H9 (cell line): ENCODE data around the gene CAMTA1. TPM values are rescaled to one million over a fixed set of nuclear protein-coding genes. Genes with fewer than 3 reads are reported as not detected.
A peak's percentile ranks its signal among the peaks of the same experiment; 100 is the strongest.

Experiments
- DNase-seq: peaks from one replicate; pipeline ENCODE4 v3.0.0-alpha.2; 2017
- H2AFZ ChIP-seq: one replicate; pipeline ENCODE4 v1.6.1; 2013; ENCODE audit warnings: mild to moderate bottlenecking, low read length, control low read depth, moderate library complexity
- H2AK5ac ChIP-seq: 2 replicates; pipeline ENCODE4 v1.6.1; 2013; ENCODE audit warnings: low read length, control low read depth, mixed read lengths; ENCODE audit not compliant: insufficient read length
- H2BK120ac ChIP-seq: one replicate; pipeline ENCODE4 v1.6.1; 2013; ENCODE audit warnings: low read depth, mild to moderate bottlenecking, low read length, control low read depth, inconsistent platforms; ENCODE audit not compliant: poor library complexity, severe bottlenecking
- H2BK12ac ChIP-seq: 2 replicates; pipeline ENCODE4 v1.6.1; 2013; ENCODE audit warnings: low read length, control low read depth, mixed read lengths, low read depth; ENCODE audit not compliant: insufficient read length
- H2BK15ac ChIP-seq: 2 replicates; pipeline ENCODE4 v1.6.1; 2013; ENCODE audit warnings: low read depth, low read length, control low read depth
- H2BK20ac ChIP-seq: one replicate; pipeline ENCODE4 v1.6.1; 2013; ENCODE audit warnings: low read depth, mild to moderate bottlenecking, low read length, control low read depth, inconsistent platforms; ENCODE audit not compliant: poor library complexity, severe bottlenecking
- H2BK5ac ChIP-seq: 2 replicates; pipeline ENCODE4 v1.6.1; 2013; ENCODE audit warnings: low read length, control low read depth, mixed read lengths; ENCODE audit not compliant: insufficient read length
- H3K14ac ChIP-seq: 2 replicates; pipeline ENCODE4 v1.6.1; 2013; ENCODE audit warnings: low read length, control low read depth; ENCODE audit not compliant: insufficient read depth
- H3K18ac ChIP-seq: 2 replicates; pipeline ENCODE4 v1.6.1; 2013; ENCODE audit warnings: low read depth, mild to moderate bottlenecking, mixed read lengths, low read length, control low read depth; ENCODE audit not compliant: insufficient read length
- H3K23ac ChIP-seq: 2 replicates; pipeline ENCODE4 v1.6.1; 2013; ENCODE audit warnings: low read length, control low read depth, mixed read lengths, low read depth; ENCODE audit not compliant: insufficient read length
- H3K23me2 ChIP-seq: 2 replicates; pipeline ENCODE4 v1.6.1; 2013; ENCODE audit warnings: low read depth, mild to moderate bottlenecking, mixed read lengths, low read length, control low read depth; ENCODE audit not compliant: insufficient read length, poor library complexity, severe bottlenecking
- H3K27ac ChIP-seq: 2 replicates; pipeline ENCODE4 v1.5.1; 2013; ENCODE audit warnings: low read length, control low read depth, mixed read lengths, low read depth; ENCODE audit not compliant: insufficient read length
- H3K27me3 ChIP-seq: 2 replicates; pipeline ENCODE4 v1.6.1; 2013; ENCODE audit warnings: low read length, control low read depth, inconsistent platforms; ENCODE audit not compliant: insufficient read depth
- H3K4ac ChIP-seq: 2 replicates; pipeline ENCODE4 v1.6.1; 2013; ENCODE audit warnings: low read depth, mild to moderate bottlenecking, control low read depth, inconsistent platforms, low read length, moderate library complexity
- H3K4me1 ChIP-seq: 2 replicates; pipeline ENCODE4 v1.6.1; 2013; ENCODE audit warnings: low read length, control low read depth, inconsistent platforms; ENCODE audit not compliant: insufficient read depth
- H3K4me2 ChIP-seq: 2 replicates; pipeline ENCODE4 v1.6.1; 2013; ENCODE audit warnings: low read length, control low read depth, mixed read lengths; ENCODE audit not compliant: insufficient read length, insufficient read depth
- H3K56ac ChIP-seq: 2 replicates; pipeline ENCODE4 v1.6.1; 2013; ENCODE audit warnings: low read depth, mild to moderate bottlenecking, mixed read lengths, low read length, control low read depth; ENCODE audit not compliant: insufficient read length
- H3K79me1 ChIP-seq: 2 replicates; pipeline ENCODE4 v1.6.1; 2013; ENCODE audit warnings: low read depth, mild to moderate bottlenecking, moderate library complexity, low read length, control low read depth, inconsistent platforms; ENCODE audit not compliant: insufficient read depth, poor library complexity, severe bottlenecking
- H3K79me2 ChIP-seq: 2 replicates; pipeline ENCODE4 v1.6.1; 2013; ENCODE audit warnings: low read length, control low read depth, inconsistent platforms; ENCODE audit not compliant: insufficient read depth
- H3K9ac ChIP-seq: 2 replicates; pipeline ENCODE4 v1.6.1; 2013; ENCODE audit warnings: low read length, control low read depth, mixed read lengths; ENCODE audit not compliant: insufficient read length; ENCODE audit errors: extremely low read depth
- H3K9me3 ChIP-seq: one replicate; pipeline ENCODE4 v1.6.1; 2013; ENCODE audit warnings: low read depth, low read length, inconsistent platforms; ENCODE audit not compliant: control insufficient read depth
- H3T11ph ChIP-seq: one replicate; pipeline ENCODE4 v1.6.1; 2013; ENCODE audit warnings: mild to moderate bottlenecking, low read length, control low read depth, inconsistent platforms
- H4K20me1 ChIP-seq: one replicate; pipeline ENCODE4 v1.6.1; 2013; ENCODE audit not compliant: control insufficient read depth, insufficient read length, insufficient read depth
- H4K5ac ChIP-seq: 2 replicates; pipeline ENCODE4 v1.6.1; 2013; ENCODE audit warnings: low read depth, mild to moderate bottlenecking, mixed read lengths, low read length, control low read depth; ENCODE audit not compliant: insufficient read length
- H4K8ac ChIP-seq: replicated peaks from 2 replicates; pipeline ENCODE4 v1.6.1; 2013; ENCODE audit warnings: low read length, control low read depth, mixed read lengths, low read depth; ENCODE audit not compliant: insufficient read length
- H4K91ac ChIP-seq: 2 replicates; pipeline ENCODE4 v1.6.1; 2013; ENCODE audit warnings: low read depth, mild to moderate bottlenecking, moderate library complexity, mixed read lengths, low read length, control low read depth; ENCODE audit not compliant: insufficient read length
- H3K27ac Mint-ChIP-seq, 3 experiments: 2 replicates in 2 of 3; 3 replicates in 1 of 3; pipeline ENCODE4 v1.8.0; 2020 to 2021; ENCODE audit warnings: mixed read lengths in 3 of 3, mild to moderate bottlenecking in 1 of 3, moderate library complexity in 1 of 3
- H3K27me3 Mint-ChIP-seq: 2 replicates; pipeline ENCODE4 v1.8.0; 2021; ENCODE audit warnings: low read depth, mild to moderate bottlenecking, moderate library complexity, mixed read lengths
- H3K36me3 Mint-ChIP-seq, 3 experiments: 2 replicates in 2 of 3; 3 replicates in 1 of 3; pipeline ENCODE4 v1.8.0; 2020 to 2021; ENCODE audit warnings: low read depth in 3 of 3, mixed read lengths in 3 of 3; ENCODE audit not compliant: insufficient read depth in 1 of 3
- H3K4me1 Mint-ChIP-seq, 2 experiments: 2 replicates each; pipeline ENCODE4 v1.8.0; 2020; ENCODE audit warnings: mixed read lengths in 2 of 2
- H3K4me3 Mint-ChIP-seq, 2 experiments: 2 replicates in 1 of 2; 3 replicates in 1 of 2; pipeline ENCODE4 v1.8.0; 2020 to 2021; ENCODE audit warnings: mild to moderate bottlenecking in 2 of 2, mixed read lengths in 2 of 2, moderate library complexity in 1 of 2
- H3K9me3 Mint-ChIP-seq, 2 experiments: 2 replicates in 1 of 2; 3 replicates in 1 of 2; pipeline ENCODE4 v1.8.0; 2020; ENCODE audit warnings: mild to moderate bottlenecking in 2 of 2, mixed read lengths in 2 of 2, moderate library complexity in 1 of 2
- WGBS: extraction: QIAGEN DNeasy Blood & Tissue Kit; methylation state at CpG from one replicate; pipeline ENCODE4 v1.1.7; 2013; ENCODE audit warnings: missing lambda C conversion rate, low lambda C conversion rate, mixed read lengths; ENCODE audit not compliant: insufficient read length; ENCODE audit errors: extremely low coverage; 5-methylcytosine and 5-hydroxymethylcytosine counted together
- total RNA-seq: library from RNA; stranded (reverse); gene quantifications from 2 replicates; pipeline ENCODE4 v1.2.1, GENCODE V29; 2021
- TF ChIP-seq, protein P1 (sequence below): fragments of 200-600 bp; sonication (generic); conservative IDR thresholded peaks from 3 replicates; pipeline ENCODE4 v1.8.0; 2021; ENCODE audit warnings: antibody characterized with exemption, mild to moderate bottlenecking

The CAMTA1 gene
- total RNA-seq, 1 experiment from 2014 or later: 115 TPM

- Histone ChIP-seq H4K8ac (no peak overlapping the region), H3K4me2 (no peak overlapping the region), H3K14ac (no peak overlapping the region; the same call in 1 of the 2 replicates), H3K4me1 (no peaks in the 10 kb centered on the region), H2BK20ac (no peak overlapping the region), H3T11ph (no peak overlapping the region), H2BK120ac (no peak overlapping the region), H3K4ac (no peak overlapping the region), H3K27ac (no peak overlapping the region), H3K18ac (no peak overlapping the region), H4K91ac (no peak overlapping the region), H2BK12ac (no peak overlapping the region), H3K9ac (no peak overlapping the region), H3K23me2 (no peaks in the 10 kb centered on the region), H3K79me1 (no peaks in the 10 kb centered on the region), H3K79me2 (no peaks in the 10 kb centered on the region), H2BK15ac (no peak overlapping the region), H3K27me3 (no peaks in the 10 kb centered on the region), H4K20me1 (no peaks in the 10 kb centered on the region), H4K5ac (no peak overlapping the region), H2BK5ac (no peak overlapping the region), H2AK5ac (no peak overlapping the region), H3K56ac (no peak overlapping the region), H3K23ac (no peak overlapping the region), H2AFZ (no peak overlapping the region), H3K9me3 (no peaks in the 10 kb centered on the region)
- Mint-ChIP-seq H3K36me3 (no peaks in the 10 kb centered on the region), H3K27me3 (peaks cover 7% of the 10 kb centered on the region), H3K27ac (peak overlapping the region in 1 of 3 experiments; percentile 67; a peak in 1 of 7 replicates), H3K4me3 (no peak overlapping the region), H3K9me3 (peaks cover 3 to 4% of the 10 kb centered on the region in 2 experiments; a peak in 3 of 5 replicates), H3K4me1 (peaks cover 6 to 11% of the 10 kb centered on the region in 2 experiments)
- DNase-seq: no peak
- WGBS: no CpG with 5 or more reads among the region's 16 CpGs
- TF ChIP-seq, protein P1, sequence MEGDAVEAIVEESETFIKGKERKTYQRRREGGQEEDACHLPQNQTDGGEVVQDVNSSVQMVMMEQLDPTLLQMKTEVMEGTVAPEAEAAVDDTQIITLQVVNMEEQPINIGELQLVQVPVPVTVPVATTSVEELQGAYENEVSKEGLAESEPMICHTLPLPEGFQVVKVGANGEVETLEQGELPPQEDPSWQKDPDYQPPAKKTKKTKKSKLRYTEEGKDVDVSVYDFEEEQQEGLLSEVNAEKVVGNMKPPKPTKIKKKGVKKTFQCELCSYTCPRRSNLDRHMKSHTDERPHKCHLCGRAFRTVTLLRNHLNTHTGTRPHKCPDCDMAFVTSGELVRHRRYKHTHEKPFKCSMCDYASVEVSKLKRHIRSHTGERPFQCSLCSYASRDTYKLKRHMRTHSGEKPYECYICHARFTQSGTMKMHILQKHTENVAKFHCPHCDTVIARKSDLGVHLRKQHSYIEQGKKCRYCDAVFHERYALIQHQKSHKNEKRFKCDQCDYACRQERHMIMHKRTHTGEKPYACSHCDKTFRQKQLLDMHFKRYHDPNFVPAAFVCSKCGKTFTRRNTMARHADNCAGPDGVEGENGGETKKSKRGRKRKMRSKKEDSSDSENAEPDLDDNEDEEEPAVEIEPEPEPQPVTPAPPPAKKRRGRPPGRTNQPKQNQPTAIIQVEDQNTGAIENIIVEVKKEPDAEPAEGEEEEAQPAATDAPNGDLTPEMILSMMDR: no peak
Measured at GRCh38 chr1:7558041-7558461, 772.8 kb downstream of the CAMTA1 start.
